HepG2 (cell line): Measurements from ENCODE around the gene QKI. TPM values are rescaled to one million over a fixed set of nuclear protein-coding genes. Genes with fewer than 3 reads are reported as not detected.

Source experiments
- ATAC-seq: fragments of 200-7000 bp; cut with Tn5 transposase; 3 replicates; pipeline ENCODE4 v1.9.1; 2020; ENCODE audit warnings: mild to moderate bottlenecking, moderate library complexity
- BruUV-seq: library from RNA; stranded (reverse); fragments of 400-500 nt; replicated peaks from 2 replicates; lab custom pipeline; 2021; lab: Mats Ljungman, UMichigan
- CTCF ChIA-PET: fragments of 300-600 bp; formaldehyde crosslinking; extraction: SDS; loops from one replicate; lab custom pipeline; 2021; ENCODE audit warnings: low total read pairs, inconsistent platforms, low intra/inter-chr PET ratio; lab: Yijun Ruan, JAX
- POLR2A ChIA-PET: fragments of 350-600 bp; sonication (Branson Sonifier 250); formaldehyde crosslinking; loops from one replicate; lab custom pipeline; 2020; ENCODE audit warnings: antibody characterized with exemption, inconsistent platforms; lab: Yijun Ruan, JAX
- DNase-seq: peaks from one replicate; pipeline ENCODE4 v3.0.0-alpha.2; 2015; ENCODE audit warnings: low spot score
- FAIRE-seq: peaks from 3 replicates; lab custom pipeline; 2011; peaks lifted over from hg19 to GRCh38; lab: Jason Lieb, UNC
- H2AFZ ChIP-seq: one replicate; pipeline ENCODE4 v1.6.1; 2011; ENCODE audit warnings: low read length, inconsistent platforms
- H3K27ac ChIP-seq: fragments of 300-600 bp; 3 replicates; pipeline ENCODE4 v1.8.0; 2011; ENCODE audit warnings: mixed run types, mild to moderate bottlenecking, mixed read lengths, low read length, inconsistent platforms; ENCODE audit not compliant: insufficient read depth; ENCODE audit errors: extremely low read length
- H3K27me3 ChIP-seq, 2 experiments: fragments of 200-600 bp in 1 of 2; 2 replicates in 1 of 2; 3 replicates in 1 of 2; pipeline versions ENCODE4 v1.6.0 to v1.8.0; 2011; ENCODE audit warnings: low read length in 2 of 2, mild to moderate bottlenecking in 2 of 2, moderate library complexity in 2 of 2, inconsistent platforms in 1 of 2; ENCODE audit not compliant: insufficient read depth in 2 of 2, control insufficient read depth in 1 of 2
- H3K36me3 ChIP-seq, 2 experiments: fragments of 200-600 bp in 1 of 2; replicated peaks in 1 of 2; 2 replicates in 1 of 2; 3 replicates in 1 of 2; pipeline versions ENCODE4 v1.5.1 to v1.8.0; 2011; ENCODE audit warnings: low read length in 2 of 2, inconsistent platforms in 1 of 2; ENCODE audit not compliant: insufficient read depth in 2 of 2, control insufficient read depth in 1 of 2
- H3K4me1 ChIP-seq: 2 replicates; pipeline ENCODE4 v1.5.1; 2012; ENCODE audit warnings: low read length, inconsistent platforms; ENCODE audit not compliant: insufficient read depth
- H3K4me2 ChIP-seq: 2 replicates; pipeline ENCODE4 v1.6.0; 2011; ENCODE audit warnings: low read depth, low read length, inconsistent platforms
- H3K4me3 ChIP-seq, 3 experiments: fragments of 200-600 bp in 1 of 3; sonication (generic), shearing (Covaris generic) in 1 of 3; replicated peaks in 1 of 3; 2 replicates each; pipeline ENCODE4 v1.5.1; 2011 to 2016; ENCODE audit warnings: low read length in 3 of 3, inconsistent platforms in 2 of 3, low read depth in 2 of 3, mild to moderate bottlenecking in 2 of 3, control low read depth in 1 of 3, mixed read lengths in 1 of 3; ENCODE audit not compliant: insufficient read depth in 1 of 3
- H3K79me2 ChIP-seq: one replicate; pipeline ENCODE4 v1.6.1; 2011; ENCODE audit warnings: low read length, inconsistent platforms; ENCODE audit not compliant: insufficient read depth
- H3K9ac ChIP-seq: 2 replicates; pipeline ENCODE4 v1.6.0; 2011; ENCODE audit warnings: mild to moderate bottlenecking, low read depth, low read length, inconsistent platforms; ENCODE audit not compliant: insufficient read depth
- H3K9me3 ChIP-seq: 2 replicates; pipeline ENCODE4 v1.5.1; 2012; ENCODE audit warnings: mild to moderate bottlenecking, low read length
- H4K20me1 ChIP-seq: 2 replicates; pipeline ENCODE4 v1.6.0; 2011; ENCODE audit warnings: inconsistent platforms, mild to moderate bottlenecking, low read length, moderate library complexity; ENCODE audit not compliant: insufficient read depth
- AFF4 ChIP-seq: sonication (generic); formaldehyde crosslinking; IDR thresholded peaks from 2 replicates; pipeline ENCODE4 v1.4.0; 2020; ENCODE audit warnings: missing genetic modification reagents
- ELK4 ChIP-seq: sonication (generic); formaldehyde crosslinking; IDR thresholded peaks from 2 replicates; pipeline ENCODE4 v1.9.0; 2021; ENCODE audit warnings: missing genetic modification reagents, borderline replicate concordance
- HOXA3 ChIP-seq: sonication (generic); formaldehyde crosslinking; IDR thresholded peaks from 2 replicates; pipeline ENCODE4 v1.5.0; 2020; ENCODE audit warnings: missing genetic modification reagents
- NFE2L1 ChIP-seq: sonication (generic); formaldehyde crosslinking; IDR thresholded peaks from 2 replicates; pipeline ENCODE4 v1.4.0; 2020; ENCODE audit warnings: missing genetic modification reagents, mild to moderate bottlenecking, borderline replicate concordance
- RARA ChIP-seq: IDR thresholded peaks from 2 replicates; pipeline ENCODE4 v1.6.1; 2016; ENCODE audit warnings: missing genetic modification reagents, missing compliant biosample characterization
- SIX4 ChIP-seq: sonication (generic); formaldehyde crosslinking; IDR thresholded peaks from 2 replicates; pipeline ENCODE4 v1.4.0; 2020; ENCODE audit warnings: missing genetic modification reagents
- TFDP1 ChIP-seq: IDR thresholded peaks from 2 replicates; pipeline ENCODE4 v1.6.1; 2016; ENCODE audit warnings: missing compliant biosample characterization, missing genetic modification reagents, borderline replicate concordance
- ZFP91 ChIP-seq: sonication (generic); formaldehyde crosslinking; IDR thresholded peaks from 2 replicates; pipeline ENCODE4 v1.9.0; 2022; ENCODE audit warnings: missing genetic modification reagents, mild to moderate bottlenecking, borderline replicate concordance
- ZFYVE20 ChIP-seq: sonication (generic); formaldehyde crosslinking; IDR thresholded peaks from 2 replicates; pipeline ENCODE4 v1.8.0; 2023; ENCODE audit warnings: low read depth, mild to moderate bottlenecking, moderate library complexity, missing genetic modification reagents, borderline replicate concordance
- ZNF335 ChIP-seq: sonication (generic); formaldehyde crosslinking; IDR thresholded peaks from 2 replicates; pipeline ENCODE4 v1.4.0; 2020; ENCODE audit warnings: missing genetic modification reagents
- WGBS: methylation state at CpG from one replicate; pipeline ENCODE4 v1.1.6; 2017; ENCODE audit warnings: low lambda C conversion rate; 5-methylcytosine and 5-hydroxymethylcytosine counted together
- in situ Hi-C: cut with HindIII; loops from 2 replicates; pipeline ENCODE4 v1.10.0; 2017; ENCODE audit warnings: low pct_unique_long_range_greater_than_20kb; ENCODE audit not compliant: extremely low pct_ligation_motif_present
- intact Hi-C: fragments of 100-400 bp; cut with micrococcal nuclease; formaldehyde crosslinking; loops from one replicate; pipeline ENCODE4 v1.10.0; 2022; ENCODE audit not compliant: unreplicated experiment
- polyA plus RNA-seq, 8 experiments: library from polyadenylated mRNA; depleted of rRNA in 3 of 8; stranded (reverse) in 7 of 8; unstranded in 1 of 8; fragments of >200 nt; fragmentation: Illumina TruSeq in 4 of 8; extraction: Trizol in 4 of 8; gene quantifications; 2 replicates each; pipeline versions ENCODE4 v1.2.1 to v1.2.3, GENCODE V29; 2011 to 2016; ENCODE audit warnings: low read depth in 4 of 8, missing spikeins in 1 of 8, mixed read lengths in 1 of 8; ENCODE audit not compliant: insufficient read depth in 1 of 8
- total RNA-seq, 5 experiments: library from RNA; depleted of rRNA; stranded (reverse); fragments of >200 nt; fragmentation: Illumina TruSeq; extraction: Trizol; gene quantifications; 2 replicates each; pipeline ENCODE4 v1.2.3, GENCODE V29; 2016; ENCODE audit warnings: low read depth in 1 of 5

QKI gene
- total and polyA plus RNA-seq, 2 of the 13 experiments (the other 11 are each of a cell fraction or from before 2014, with no cell fraction given), result 136 to 137 TPM

GRCh38 chr6:163420289-163420614 lies 5.7 kb downstream of the QKI start:
- H3K4me1 ChIP-seq, result peaks cover 63% of the 10 kb centered on the region
- TF ChIP-seq TFDP1 (CRISPR knock-in tag) (no peak), NFE2L1 (CRISPR knock-in tag) (no peak), ZFP91 (CRISPR knock-in tag) (no peak), AFF4 (no peak), HOXA3 (CRISPR knock-in tag) (no peak), ZNF335 (no peak), RARA (CRISPR knock-in tag) (no peak), ELK4 (no peak), SIX4 (CRISPR knock-in tag) (no peak), ZFYVE20 (CRISPR knock-in tag) (no peak)
- no TSS peak for BruUV-seq
- H3K79me2 ChIP-seq, result peaks cover 98% of the 10 kb centered on the region
- H3K4me3 ChIP-seq, result no peak overlapping the region; a peak in 1 of 6 replicates
- intact Hi-C loops, result no loop called here
- in situ Hi-C loops, result loop anchor here (10.0 to 25.0 kb wide), 3 partner anchors 145 to 692 kb away; no protein-coding TSS in a partner anchor
- 50% methylated on average over 2 of the region's 2 CpGs for WGBS
- 0 out of 5 replicates have a peak, but pooled peaks cover 0 to 3% of the 10 kb centered on the region in 2 experiments for H3K36me3 ChIP-seq
- ChIA-PET CTCF (no interaction called here), POLR2A (no interaction called here)
- no peak overlapping the region for H3K27ac ChIP-seq
- H3K27me3 ChIP-seq, result no peaks in the 10 kb centered on the region; a peak in 1 of 5 replicates
- FAIRE-seq, result no peak
- DNase-seq, result no peak
- no peak for ATAC-seq
- no peaks in the 10 kb centered on the region for H3K9me3 ChIP-seq
- H3K4me2 ChIP-seq, result peak overlapping the region; percentile 92
- H2AFZ ChIP-seq, result no peak overlapping the region
- no peak overlapping the region for H3K9ac ChIP-seq
- peaks cover 63% of the 10 kb centered on the region for H4K20me1 ChIP-seq
